ENCODE measurements around the gene CHD5. TPM values are rescaled to one million over a fixed set of nuclear protein-coding genes. Genes with fewer than 3 reads are reported as not detected.
A peak's percentile ranks its signal among the peaks of the same experiment; 100 is the strongest.

CHD5 gene
- total and polyA plus RNA-seq, 2 experiments from 2014 or later = 0.11 to 0.24 TPM

GRCh38 chr1:6207075-6207885 is 27.2 kb upstream of the CHD5 start:
- TF ChIP-seq, protein P1, sequence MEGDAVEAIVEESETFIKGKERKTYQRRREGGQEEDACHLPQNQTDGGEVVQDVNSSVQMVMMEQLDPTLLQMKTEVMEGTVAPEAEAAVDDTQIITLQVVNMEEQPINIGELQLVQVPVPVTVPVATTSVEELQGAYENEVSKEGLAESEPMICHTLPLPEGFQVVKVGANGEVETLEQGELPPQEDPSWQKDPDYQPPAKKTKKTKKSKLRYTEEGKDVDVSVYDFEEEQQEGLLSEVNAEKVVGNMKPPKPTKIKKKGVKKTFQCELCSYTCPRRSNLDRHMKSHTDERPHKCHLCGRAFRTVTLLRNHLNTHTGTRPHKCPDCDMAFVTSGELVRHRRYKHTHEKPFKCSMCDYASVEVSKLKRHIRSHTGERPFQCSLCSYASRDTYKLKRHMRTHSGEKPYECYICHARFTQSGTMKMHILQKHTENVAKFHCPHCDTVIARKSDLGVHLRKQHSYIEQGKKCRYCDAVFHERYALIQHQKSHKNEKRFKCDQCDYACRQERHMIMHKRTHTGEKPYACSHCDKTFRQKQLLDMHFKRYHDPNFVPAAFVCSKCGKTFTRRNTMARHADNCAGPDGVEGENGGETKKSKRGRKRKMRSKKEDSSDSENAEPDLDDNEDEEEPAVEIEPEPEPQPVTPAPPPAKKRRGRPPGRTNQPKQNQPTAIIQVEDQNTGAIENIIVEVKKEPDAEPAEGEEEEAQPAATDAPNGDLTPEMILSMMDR (IDR thresholded peaks at IDR 0.05; ENCODE audit: low read depth, low read length) = no peak
- Histone ChIP-seq H3K9me3 (ENCODE audit: low read depth) (no peaks in the 10 kb centered on the region), H3K36me3 (peaks cover 15% of the 10 kb centered on the region), H3K27ac (peak overlapping the region; percentile 99), H3K27me3 (no peaks in the 10 kb centered on the region), H3K4me3 (peak overlapping the region; percentile 56), H3K4me1 (ENCODE audit: low read depth) (peaks cover 37% of the 10 kb centered on the region)
- peak in 1 of 2 donors; percentile 79 for DNase-seq (ENCODE audit: low read depth in 1 of 2, low spot score in 1 of 2)

- H3K4me1 ChIP-seq (ENCODE audit: low read depth) = peaks cover 37% of the 10 kb centered on the region
- no peaks in the 10 kb centered on the region for H3K27me3 ChIP-seq
- H3K27ac ChIP-seq = peak overlapping the region; percentile 99
- TF ChIP-seq, protein P1 (IDR thresholded peaks at IDR 0.05; ENCODE audit: low read depth, low read length) = no peak
- no peak for DNase-seq (ENCODE audit: low read depth in 1 of 2, low spot score in 1 of 2)
- peaks cover 7% of the 10 kb centered on the region for H3K36me3 ChIP-seq
- H3K4me3 ChIP-seq = peak overlapping the region; percentile 56
- H3K9me3 ChIP-seq (ENCODE audit: low read depth) = no peaks in the 10 kb centered on the region
Observed at GRCh38 chr1:6206520-6206855, 26.4 kb upstream of the CHD5 start.

- Histone ChIP-seq H3K27me3 (no peaks in the 10 kb centered on the region), H3K9me3 (ENCODE audit: low read depth) (no peaks in the 10 kb centered on the region), H3K27ac (peak within 1 kb of the TSS; percentile 99), H3K4me1 (ENCODE audit: low read depth) (peaks cover 37% of the 10 kb centered on the region), H3K4me3 (peak within 1 kb of the TSS; percentile 56), H3K36me3 (peaks cover 2% of the 10 kb centered on the region)
- TF ChIP-seq, protein P1 (IDR thresholded peaks at IDR 0.05; ENCODE audit: low read depth, low read length) = no peak
- peak; percentile 81 to 93 for DNase-seq (ENCODE audit: low read depth in 1 of 2, low spot score in 1 of 2)
Observed at GRCh38 chr1:6205849-6206519, 25.9 kb upstream of the CHD5 start, which contains the start of gene RNF207. Gene RNF207, plus strand, starts transcription at chr1:6206119. Its CDS starts 417 bp downstream, at chr1:6206536.

GRCh38 chr1:6202256-6202655 is 22.1 kb upstream of the CHD5 start:
- no peak for DNase-seq (ENCODE audit: low read depth in 1 of 2, low spot score in 1 of 2)
- TF ChIP-seq, protein P1 (IDR thresholded peaks at IDR 0.05; ENCODE audit: low read depth, low read length) = no peak
- peaks cover 30% of the 10 kb centered on the region for H3K4me1 ChIP-seq (ENCODE audit: low read depth)
- no peak overlapping the region for H3K4me3 ChIP-seq
- no peaks in the 10 kb centered on the region for H3K27me3 ChIP-seq
- H3K27ac ChIP-seq = no peak overlapping the region
- H3K36me3 ChIP-seq = peaks cover 4% of the 10 kb centered on the region
- H3K9me3 ChIP-seq (ENCODE audit: low read depth) = no peaks in the 10 kb centered on the region

- no peak for DNase-seq (ENCODE audit: low read depth in 1 of 2, low spot score in 1 of 2)
- Histone ChIP-seq H3K4me3 (peak overlapping the region; percentile 99), H3K9me3 (ENCODE audit: low read depth) (no peaks in the 10 kb centered on the region), H3K36me3 (peaks cover 12% of the 10 kb centered on the region), H3K27me3 (no peaks in the 10 kb centered on the region), H3K27ac (peak overlapping the region; percentile 91), H3K4me1 (ENCODE audit: low read depth) (peaks cover 20% of the 10 kb centered on the region)
- TF ChIP-seq, protein P1 (IDR thresholded peaks at IDR 0.05; ENCODE audit: low read depth, low read length) = no peak
Observed at GRCh38 chr1:6200188-6200809, 20.2 kb upstream of the CHD5 start.

All from cardiac muscle cell (in vitro differentiated cells and primary cell).